Measurements from ENCODE around the gene ARHGEF17.

Gene ARHGEF17

DNA sequence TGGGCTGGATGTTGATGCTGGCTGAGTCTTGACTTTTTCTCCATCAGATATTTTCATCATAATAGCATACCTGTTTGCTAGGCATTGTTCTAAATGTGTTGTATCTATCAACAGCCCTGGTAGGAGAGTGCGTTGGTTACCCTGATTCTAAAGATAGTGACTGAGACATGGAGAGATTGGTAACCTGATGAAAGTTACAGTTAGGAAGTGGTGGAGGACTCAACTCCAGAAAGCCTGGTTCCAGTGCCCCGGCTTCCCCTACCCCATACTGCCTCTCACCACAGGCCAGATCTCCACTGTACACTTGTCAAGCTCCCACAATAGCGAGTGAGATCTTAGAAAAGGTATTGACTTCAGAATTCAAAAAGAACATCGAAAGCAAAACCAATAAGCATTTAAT lies 45.3 kb downstream of the ARHGEF17 start:
- no peak for DNase-seq

DNA sequence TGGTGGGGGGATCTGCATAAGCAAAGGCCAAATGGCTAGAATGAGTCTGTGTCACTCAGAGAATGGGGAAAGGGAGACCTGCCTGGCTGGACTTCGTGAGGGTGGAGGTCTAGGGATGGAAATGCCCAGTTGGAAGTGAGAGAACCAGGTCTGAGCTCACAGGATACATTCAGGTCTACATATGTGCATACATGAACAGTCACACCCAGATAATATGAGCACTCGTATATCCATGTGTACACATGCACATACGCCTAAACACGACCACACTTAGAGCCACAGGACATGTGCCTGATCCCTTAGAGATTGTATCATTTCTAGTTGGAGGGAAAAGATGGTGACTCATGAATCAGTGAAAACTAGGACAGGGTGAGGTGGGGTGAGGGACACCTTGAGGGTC lies 47.0 kb downstream of the ARHGEF17 start:
- DNase-seq, result no peak

DNA sequence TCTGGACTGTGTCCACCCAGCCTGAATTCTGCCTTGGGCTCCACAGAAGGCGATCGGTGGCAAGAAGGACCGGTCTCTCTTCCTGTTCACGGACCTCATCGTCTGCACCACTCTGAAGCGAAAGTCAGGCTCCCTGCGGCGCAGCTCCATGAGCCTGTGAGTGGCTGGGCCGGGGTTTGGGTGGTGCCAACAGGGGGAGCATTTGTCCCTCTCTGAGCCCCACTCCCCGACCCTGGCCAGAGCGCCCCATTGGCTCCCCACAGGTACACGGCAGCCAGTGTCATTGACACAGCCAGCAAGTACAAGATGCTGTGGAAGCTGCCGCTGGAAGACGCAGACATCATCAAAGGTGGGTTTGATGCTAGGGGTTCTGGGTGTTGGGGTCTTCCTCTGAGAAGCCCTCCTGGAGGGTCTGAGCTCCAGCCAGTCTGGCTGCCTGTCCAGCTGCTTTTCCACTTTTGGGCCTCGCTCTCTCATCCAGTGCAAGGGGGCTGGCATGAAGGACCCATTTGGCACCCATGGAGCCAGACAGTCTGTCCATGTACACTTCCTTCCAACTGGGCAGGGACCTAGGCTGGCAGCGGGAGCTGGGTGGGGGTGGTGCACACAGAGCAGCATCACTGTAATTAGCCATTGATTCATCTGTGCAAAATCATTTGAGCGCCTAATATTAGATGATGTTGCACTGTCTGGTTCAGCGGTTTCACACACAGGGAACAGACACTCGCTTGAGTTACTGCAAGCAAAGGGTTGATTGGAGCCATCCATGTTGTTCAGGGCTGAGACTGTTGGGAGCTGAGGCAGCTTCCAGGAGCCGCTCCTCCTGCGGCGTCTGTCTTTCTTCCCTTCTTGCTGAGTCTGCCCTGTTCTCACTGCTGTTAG lies 49.1 kb downstream of the ARHGEF17 start:
- no peak for DNase-seq

DNA sequence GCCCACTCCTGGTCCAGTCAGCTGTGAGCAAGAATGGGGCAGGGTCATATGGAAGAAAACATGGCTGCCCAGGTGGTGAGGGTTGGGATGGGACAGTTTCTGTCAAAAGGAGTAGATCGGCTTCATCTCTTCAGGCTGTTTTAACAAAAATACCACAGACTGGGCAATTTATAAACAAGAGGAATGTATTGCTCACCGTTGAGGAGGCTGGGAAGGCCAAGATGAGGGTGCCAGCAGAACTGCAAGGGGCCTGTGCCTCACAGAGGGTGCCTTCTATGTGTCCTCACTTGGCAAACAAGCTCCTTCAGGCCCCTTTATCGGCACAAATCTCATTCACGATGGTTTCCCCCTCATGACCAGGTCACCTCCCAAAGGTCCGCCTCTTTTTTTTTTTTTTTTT lies 50.0 kb downstream of the ARHGEF17 start:
- no peak for DNase-seq

DNA sequence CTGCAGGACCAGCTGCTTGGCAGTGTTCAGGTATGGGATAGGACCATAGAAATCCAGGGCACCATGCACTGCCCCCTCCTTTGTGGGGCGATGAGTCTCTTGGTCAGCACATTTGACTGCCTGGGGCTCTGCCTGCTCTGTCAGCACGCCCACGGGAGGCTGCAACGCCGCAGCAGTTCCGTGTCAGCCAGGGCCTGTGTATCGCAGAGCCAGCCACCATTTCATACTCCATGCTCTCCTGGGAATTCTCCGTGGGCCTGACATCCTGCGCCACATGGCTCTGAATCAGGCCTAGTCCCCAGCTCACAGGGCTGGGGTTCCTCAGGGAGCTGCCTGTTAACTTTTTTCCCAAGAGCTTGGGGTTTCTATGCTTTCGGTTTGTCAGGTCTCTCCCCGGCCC lies 51.3 kb downstream of the ARHGEF17 start:
- no peak for DNase-seq

DNA sequence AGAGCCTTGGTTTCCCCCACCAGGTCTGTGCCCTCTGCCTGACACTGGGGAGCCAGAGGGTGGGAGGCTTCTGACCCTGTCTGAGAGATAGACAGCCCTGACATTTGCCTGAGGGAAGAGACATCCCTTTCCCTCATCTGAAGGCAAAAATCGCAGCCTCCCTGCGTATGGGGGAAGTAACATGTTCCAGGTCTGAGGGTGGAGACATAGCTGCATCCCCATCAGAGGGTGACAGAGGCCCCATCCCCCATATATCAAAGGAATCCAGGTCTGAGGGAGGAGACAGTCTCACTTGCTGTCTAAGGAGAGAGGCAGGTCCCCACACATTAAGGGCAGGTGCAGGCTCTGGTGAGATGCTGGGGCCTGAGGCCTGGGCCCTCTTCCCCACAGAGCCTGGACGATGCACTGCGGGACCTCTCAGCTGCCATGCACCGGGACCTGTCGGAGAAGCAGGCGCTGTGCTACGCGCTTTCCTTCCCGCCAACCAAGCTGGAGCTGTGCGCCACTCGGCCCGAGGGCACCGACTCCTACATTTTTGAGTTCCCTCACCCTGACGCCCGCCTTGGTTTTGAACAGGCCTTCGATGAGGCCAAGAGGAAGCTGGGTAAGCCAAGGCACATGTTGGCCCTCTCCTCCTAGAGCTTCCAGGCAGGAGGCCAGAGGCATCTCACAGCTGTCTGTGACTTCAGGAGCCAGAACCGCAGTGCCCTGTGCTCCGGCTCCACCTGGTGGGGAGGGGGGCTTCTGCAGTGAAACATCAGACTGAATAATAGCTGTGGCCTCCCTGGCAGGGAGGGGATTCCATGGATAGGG lies 52.1 kb downstream of the ARHGEF17 start:
- peak in 4 of 58 donors; percentile 15 to 42 (median 22) for DNase-seq

DNA sequence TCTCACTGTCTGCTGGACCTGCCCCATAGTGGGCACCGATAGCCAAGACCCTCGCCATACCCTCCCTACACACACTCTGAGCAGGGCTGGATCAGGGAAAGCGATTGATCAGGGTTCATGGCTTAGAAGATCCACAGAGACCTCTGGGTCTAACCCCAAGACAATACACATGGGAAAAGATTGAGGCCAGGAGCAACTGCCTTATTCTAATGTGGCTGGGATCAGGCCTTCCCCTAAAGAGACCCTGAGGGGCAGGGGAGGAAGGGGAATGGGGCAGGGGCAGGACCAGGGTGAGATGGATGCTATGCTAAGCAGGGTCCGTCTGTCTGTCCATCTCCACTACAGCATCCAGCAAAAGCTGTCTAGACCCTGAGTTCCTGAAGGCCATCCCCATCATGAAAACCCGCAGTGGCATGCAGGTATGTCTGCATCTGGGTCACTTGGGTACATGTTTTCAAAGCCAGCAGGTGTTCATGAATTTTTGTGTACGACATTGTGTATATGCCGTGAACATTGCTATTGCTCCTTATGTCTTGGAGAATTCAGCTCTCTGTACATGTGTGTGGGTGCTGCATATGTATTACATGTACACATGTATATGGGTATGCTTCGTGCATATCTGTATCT lies 52.8 kb downstream of the ARHGEF17 start:
- DNase-seq, result no peak

DNA sequence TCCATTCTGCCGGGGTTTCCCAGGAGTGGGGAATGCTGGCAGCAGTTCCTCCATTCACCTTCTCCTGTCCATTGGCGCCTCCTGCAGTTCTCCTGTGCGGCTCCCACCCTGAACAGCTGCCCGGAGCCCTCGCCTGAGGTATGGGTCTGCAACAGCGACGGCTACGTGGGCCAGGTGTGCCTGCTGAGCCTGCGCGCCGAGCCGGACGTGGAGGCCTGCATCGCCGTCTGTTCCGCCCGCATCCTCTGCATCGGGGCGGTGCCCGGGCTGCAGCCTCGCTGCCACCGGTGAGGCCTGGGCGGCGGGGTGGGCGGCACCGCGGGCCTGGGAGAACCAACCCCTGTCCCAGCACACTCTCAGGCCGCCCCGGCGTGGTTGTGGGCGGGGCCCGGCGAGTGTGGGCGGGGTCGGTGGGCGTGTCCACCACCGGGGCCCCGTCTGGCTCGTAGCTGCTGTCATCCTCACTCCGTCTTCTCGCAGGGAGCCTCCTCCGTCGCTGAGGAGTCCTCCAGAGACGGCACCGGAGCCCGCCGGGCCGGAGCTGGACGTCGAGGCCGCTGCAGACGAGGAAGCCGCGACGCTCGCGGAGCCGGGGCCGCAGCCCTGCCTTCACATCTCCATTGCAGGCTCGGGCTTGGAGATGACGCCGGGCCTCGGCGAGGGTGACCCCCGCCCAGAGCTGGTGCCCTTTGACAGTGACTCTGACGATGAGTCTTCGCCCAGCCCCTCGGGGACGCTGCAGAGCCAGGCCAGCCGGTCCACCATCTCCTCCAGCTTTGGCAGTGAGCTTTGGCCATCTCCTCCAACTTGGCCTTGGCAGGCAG lies 54.1 kb downstream of the ARHGEF17 start:
- DNase-seq, result no peak

DNA sequence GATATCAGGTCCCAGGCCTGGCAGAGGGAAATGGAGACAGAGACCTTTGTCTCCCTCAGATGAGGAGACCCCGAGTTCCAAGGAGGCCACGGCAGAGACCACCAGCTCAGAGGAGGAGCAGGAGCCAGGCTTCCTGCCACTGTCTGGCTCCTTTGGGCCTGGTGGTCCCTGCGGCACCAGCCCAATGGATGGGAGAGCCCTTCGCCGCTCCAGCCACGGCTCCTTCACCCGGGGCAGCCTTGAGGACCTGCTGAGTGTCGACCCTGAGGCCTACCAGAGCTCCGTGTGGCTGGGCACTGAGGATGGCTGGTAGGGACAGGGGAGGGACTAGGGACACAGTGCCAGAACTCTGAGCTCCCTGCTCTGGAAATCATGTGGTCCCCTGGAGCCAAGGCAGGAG lies 55.1 kb downstream of the ARHGEF17 start:
- no peak for DNase-seq

DNA sequence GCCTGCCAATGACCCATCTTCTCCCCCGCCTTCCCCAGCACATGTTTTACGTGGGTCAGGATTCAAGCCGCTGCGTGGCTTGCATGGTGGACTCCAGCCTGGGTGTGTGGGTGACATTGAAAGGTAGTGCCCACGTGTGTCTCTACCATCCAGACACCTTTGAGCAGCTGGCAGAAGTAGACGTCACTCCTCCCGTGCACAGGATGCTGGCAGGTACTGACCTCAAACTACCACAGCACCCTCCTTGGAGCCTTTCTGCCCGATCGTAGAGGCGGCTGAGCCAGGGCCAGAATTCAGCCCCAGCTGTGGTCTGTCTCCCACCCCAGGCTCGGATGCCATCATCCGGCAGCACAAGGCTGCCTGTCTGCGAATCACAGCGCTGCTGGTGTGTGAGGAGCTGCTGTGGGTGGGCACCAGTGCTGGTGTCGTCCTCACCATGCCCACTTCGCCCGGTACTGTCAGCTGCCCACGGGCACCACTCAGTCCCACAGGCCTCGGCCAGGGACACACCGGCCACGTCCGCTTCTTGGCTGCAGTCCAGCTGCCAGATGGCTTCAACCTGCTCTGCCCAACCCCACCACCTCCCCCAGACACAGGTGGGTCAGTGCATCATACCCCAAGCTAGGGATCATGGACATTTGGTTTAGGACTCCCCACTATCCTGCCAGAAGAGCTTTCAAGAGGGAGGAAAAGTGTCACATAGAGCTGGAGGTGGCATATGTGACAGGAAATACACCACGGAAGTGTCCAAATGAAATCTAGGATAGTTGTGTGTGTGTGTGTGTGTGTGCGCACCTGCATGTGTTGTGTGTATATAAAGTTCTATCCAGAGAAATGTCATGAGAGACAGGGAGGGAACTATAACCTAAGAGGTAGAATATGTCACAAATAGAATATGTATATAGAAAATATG lies 57.5 kb downstream of the ARHGEF17 start:
- DNase-seq, result peak in 1 of 58 donors; percentile 23

DNA sequence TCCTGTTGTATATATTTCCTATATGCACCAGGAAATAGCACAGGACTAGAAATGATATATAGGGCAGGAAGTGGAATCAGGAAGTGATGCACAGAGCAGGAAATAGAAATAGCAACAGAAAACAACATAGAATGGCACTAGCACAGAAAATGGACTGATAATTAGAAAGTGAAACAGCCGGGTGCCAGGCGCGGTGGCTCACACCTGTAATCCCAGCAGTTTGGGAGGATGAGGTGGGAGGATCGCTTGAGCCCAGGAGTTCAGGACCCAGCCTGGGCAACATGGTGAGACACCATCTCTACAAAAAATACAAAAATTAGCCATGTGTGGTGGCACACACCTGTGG lies 58.2 kb downstream of the ARHGEF17 start:
- no peak for DNase-seq

DNA sequence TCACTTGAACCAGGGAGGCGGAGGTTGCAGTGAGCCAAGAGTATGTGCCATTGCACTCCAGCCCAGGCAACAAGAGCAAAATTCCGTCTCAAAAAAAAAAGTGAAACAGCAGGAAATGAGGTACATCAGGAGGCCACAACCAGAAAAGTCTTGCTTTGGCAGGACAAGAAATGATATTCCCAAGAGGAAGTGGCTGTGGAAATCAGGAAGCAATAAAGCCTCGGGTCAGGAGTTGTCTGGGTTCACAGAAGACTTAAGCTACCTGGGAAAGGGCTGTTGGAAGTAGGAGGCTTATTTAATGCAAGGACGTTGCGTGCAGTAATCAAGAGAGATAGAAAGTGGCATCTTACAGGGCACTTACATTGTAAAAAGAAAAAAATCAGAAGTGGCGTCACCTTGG lies 58.9 kb downstream of the ARHGEF17 start:
- DNase-seq, result no peak

DNA sequence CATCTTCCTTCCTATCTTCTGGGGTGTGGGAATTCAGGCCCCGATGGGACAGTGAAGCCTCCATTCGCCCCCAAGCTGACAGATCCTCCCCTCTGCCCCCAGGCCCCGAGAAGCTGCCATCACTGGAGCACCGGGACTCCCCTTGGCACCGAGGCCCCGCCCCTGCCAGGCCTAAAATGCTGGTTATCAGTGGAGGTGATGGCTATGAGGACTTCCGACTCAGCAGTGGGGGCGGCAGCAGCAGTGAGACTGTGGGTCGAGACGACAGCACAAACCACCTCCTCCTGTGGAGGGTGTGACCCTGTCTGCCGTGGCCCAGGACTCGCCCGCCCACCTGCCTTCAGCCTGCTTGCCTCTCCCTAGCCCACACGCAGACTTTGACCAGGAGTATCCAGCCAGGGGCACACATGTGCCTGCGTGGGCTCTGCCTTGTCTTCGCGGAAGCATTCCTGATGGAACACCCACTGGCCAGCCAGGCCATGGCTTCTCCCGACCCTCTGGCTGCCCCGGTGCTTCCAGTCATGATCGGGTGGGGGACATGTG lies 59.5 kb downstream of the ARHGEF17 start:
- no peak for DNase-seq

DNA sequence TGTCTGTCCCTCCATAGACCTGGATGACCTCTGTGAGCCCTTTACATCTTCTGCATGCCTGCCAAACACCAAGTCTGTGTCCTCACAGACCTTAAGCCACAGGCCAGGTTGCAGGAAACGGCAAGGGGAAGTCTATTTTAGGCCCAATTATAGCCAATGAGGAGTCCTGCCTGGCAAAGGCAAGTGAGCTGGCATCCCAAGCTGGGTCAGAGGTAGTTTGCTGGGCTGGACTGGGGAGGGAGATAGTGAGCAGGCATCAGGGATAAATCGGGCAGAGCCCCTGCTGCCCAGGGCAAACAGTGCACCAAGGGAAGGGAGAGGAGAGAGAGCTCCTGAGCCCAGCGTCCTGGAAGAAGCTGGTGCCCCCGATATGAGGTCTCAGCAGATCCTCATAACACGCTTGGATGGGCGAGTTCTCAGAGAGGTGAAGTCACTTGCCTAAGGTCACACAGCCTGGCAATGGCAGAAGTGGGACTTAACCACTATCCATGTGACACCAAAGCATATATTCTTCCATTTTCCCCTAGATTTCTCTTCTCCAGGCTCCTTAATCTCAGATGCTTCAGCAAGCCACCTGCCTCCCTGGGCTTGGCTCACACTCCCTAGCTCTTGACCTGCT lies 64.4 kb downstream of the ARHGEF17 start:
- no peak for DNase-seq

DNA sequence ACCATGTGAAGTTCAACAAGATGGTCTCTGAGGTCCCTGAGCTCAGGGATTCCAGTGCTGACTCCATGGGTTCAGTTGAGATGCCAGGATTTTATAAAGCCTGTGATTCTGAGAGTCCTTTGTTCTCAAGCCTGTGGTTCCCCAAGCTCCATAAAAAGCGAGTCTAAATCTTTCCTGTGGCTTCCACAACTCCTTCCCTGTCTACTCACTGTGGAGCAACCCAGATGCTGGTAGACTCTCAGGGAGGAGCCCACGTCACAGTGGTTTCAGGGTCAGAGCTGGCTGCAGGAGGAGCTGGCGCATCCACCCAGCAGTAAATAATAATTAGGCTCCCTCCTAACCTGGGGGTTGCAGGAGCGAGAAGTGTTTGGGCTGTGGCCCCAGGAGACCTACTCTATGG lies 66.1 kb downstream of the ARHGEF17 start:
- no peak for DNase-seq

DNA sequence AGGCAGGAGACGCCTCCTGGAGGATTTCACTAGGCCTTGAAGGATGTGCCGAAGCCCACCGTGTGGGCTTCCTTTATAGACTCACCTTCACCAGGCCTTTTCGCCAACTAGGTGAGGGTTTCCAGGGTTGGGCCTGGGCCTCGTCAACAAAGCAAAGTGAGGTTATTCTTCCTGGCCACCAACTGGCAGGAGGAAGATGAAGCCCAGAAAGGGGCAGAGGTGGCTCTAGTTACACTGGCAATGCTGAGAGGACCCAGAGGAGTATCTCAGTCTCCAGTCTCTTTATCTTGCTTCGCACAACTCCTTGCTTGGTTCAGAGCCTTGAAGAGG lies 67.7 kb downstream of the ARHGEF17 start:
- no peak for DNase-seq

DNA sequence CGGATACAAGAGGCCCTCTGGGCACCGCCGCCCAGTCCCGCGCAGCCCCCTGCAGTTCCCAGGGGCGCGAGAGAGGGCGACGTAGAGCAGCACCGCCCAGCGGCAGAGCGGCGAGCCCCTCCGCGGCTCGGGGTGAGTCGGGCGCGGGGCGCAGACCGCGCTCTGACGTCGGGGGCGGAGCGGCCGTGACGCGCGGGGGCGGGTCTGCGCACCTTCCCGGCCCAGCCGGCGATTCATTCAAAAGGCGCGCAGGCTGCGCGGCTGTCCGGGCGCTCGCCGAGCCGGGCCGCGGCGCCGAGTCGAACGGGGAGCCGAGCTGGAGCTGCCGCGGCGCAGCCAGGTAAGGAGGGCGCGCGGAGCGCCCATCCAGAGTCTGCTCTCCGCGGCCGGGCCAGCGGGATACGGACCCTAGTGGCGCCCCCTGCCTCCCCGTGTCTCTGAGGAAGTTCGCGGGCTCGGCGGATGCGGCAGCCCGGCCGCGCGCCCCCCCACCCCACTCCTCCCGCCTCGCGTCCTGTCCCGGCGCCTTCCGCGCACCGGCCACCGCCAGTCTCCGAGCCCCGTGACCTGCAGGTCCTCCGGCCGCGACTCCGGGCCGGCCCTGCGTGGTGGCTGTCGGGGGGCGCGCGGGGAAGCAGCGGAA lies 68.2 kb downstream of the ARHGEF17 start, which contains the start of gene RELT:
TSS of gene RELT (plus strand) at position 240 of the 643 bp plus-strand sequence. CDS start 12,738 bp downstream, outside the sequence.
- DNase-seq, result peak in 54 of 58 donors; percentile 50 to 88 (median 78)

DNA sequence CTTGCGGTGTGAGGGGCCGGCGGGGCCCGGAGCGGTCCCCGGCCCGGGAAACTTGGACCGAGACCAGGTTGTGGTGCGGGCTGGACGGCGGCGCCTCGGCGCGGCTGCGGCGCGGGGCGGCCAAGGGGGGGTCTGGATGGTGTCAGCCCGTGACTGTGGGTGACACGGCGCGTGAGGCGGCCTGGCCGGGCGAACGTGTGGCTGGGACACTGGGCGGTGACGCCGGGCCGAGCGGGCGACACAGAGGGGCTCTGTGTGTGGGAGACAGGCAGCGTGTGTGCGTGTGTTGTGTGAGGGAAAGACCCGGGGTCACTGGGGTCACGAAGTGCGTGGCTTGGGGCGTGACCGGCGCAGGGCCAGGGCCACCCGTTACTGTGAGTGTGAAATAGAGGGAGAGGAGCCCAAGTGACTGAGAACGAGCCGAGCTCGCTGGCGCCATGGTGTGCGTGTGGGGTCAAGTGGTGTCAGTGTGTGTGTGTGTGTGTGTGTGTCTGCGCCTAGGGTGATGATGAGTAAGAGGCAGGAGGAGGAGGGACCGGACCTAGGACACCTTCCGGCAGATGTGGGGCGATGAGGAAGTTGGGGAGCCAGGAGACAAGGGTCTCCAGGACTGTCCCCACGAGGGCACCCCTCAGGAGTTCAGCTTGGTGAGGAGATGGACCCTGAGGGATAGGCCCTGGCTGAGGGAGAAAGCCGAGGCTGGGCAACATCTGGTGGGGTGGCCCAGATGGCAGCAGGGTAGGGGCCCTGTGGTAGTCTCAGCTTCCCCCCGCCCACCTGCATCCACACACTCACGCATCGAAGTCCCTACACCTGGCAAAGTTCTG lies 68.9 kb downstream of the ARHGEF17 start:
- DNase-seq, result peak in 34 of 58 donors; percentile 16 to 82 (median 50)
